Measurements from ENCODE around the gene RNASEH2B.

DNA sequence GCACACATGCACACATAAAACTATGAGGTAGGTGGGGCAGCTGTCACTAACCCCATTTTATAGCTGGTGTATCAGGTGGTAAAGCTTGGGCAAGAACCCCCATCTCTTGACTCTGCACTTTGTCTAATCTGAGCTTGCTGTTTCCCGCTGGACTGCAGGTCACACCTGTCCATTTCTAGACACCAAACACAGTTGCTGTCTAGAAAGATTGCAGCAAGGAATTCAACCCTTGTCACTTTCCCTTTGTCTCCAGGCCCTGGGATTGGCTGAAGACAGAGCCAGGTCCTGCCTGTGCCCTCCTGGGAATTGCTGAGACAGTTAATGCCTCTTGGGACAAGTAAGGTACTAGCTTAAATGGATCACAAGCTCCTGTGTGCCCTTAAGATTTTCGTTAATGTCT lies 83.8 kb downstream of the RNASEH2B start:
- TF ChIP-seq, protein P1, sequence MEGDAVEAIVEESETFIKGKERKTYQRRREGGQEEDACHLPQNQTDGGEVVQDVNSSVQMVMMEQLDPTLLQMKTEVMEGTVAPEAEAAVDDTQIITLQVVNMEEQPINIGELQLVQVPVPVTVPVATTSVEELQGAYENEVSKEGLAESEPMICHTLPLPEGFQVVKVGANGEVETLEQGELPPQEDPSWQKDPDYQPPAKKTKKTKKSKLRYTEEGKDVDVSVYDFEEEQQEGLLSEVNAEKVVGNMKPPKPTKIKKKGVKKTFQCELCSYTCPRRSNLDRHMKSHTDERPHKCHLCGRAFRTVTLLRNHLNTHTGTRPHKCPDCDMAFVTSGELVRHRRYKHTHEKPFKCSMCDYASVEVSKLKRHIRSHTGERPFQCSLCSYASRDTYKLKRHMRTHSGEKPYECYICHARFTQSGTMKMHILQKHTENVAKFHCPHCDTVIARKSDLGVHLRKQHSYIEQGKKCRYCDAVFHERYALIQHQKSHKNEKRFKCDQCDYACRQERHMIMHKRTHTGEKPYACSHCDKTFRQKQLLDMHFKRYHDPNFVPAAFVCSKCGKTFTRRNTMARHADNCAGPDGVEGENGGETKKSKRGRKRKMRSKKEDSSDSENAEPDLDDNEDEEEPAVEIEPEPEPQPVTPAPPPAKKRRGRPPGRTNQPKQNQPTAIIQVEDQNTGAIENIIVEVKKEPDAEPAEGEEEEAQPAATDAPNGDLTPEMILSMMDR (IDR thresholded peaks at IDR 0.05; ENCODE audit: control extremely low read depth in 1 of 3, insufficient read depth in 1 of 3, low read depth in 1 of 3, low read length in 3 of 3), result no peak
- TF ChIP-seq EZH2 (IDR thresholded peaks at IDR 0.05; ENCODE audit: low read depth, low read length, severe bottlenecking) (no peak), EP300 (IDR thresholded peaks at IDR 0.05; ENCODE audit: borderline replicate concordance in 1 of 2, low read depth in 2 of 2, low read length in 2 of 2) (no peak), KDM1A (IDR thresholded peaks at IDR 0.05; ENCODE audit: borderline replicate concordance, low read length) (no peak), SP1 (IDR thresholded peaks at IDR 0.05; ENCODE audit: low read depth, low read length) (no peak)
- TF ChIP-seq, protein P2, sequence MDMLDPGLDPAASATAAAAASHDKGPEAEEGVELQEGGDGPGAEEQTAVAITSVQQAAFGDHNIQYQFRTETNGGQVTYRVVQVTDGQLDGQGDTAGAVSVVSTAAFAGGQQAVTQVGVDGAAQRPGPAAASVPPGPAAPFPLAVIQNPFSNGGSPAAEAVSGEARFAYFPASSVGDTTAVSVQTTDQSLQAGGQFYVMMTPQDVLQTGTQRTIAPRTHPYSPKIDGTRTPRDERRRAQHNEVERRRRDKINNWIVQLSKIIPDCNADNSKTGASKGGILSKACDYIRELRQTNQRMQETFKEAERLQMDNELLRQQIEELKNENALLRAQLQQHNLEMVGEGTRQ (IDR thresholded peaks at IDR 0.05; ENCODE audit: low read length), result no peak

All from H1 (cell line).